Upper lobe of left lung (tissue), 4 donors: ENCODE measurements around the gene HPN.

ENCODE experiments used
- CTCF ChIP-seq, 6 experiments: fragments of 450-650 bp in 4 of 6; fragments of 200-600 bp in 2 of 6; sonication (generic) in 2 of 6; IDR thresholded peaks; one replicate each; pipeline ENCODE4 v1.5.1; 2016 to 2019; ENCODE audit warnings: antibody characterized with exemption in 6 of 6
- POLR2A ChIP-seq, 4 donors: fragments of 450-650 bp; IDR thresholded peaks; one replicate each; pipeline ENCODE4 v1.5.1; 2016 to 2017; ENCODE audit warnings: antibody characterized with exemption in 4 of 4, mild to moderate bottlenecking in 2 of 4
- POLR2AphosphoS5 ChIP-seq, 2 donors: sonication (generic); formaldehyde crosslinking; IDR thresholded peaks; one replicate each; pipeline ENCODE4 v1.5.1; 2017; ENCODE audit warnings: antibody characterized with exemption in 2 of 2

DNA sequence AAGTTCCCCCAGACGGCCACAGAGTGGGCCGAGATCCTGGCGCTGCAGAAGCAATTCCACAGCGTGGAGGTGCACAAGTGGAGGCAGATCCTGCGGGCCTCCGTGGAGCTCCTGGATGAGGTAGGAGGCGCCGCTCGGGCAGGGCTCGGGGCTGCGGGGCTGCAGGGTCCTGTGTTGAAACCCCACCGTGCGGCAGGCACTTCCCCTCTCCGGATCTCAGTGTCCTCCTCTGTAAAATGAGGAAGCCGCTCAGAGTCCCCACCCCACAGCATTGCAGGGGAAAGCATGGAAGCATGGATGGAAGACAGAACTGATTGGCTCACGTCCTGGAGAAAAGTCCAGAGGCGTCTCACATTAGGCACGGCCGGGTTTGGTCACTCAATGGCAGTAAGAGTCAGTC lies 18.1 kb upstream of the HPN start:
- TF ChIP-seq CTCF (IDR thresholded peaks at IDR 0.05) (no peak), POLR2AphosphoS5 (IDR thresholded peaks at IDR 0.05) (no peak), POLR2A (IDR thresholded peaks at IDR 0.05) (no peak)
